ENCODE measurements around the gene ATP23.
A peak's percentile ranks its signal among the peaks of the same experiment; 100 is the strongest.

The ATP23 gene

GRCh38 chr12:57941165-57941894, at the start of gene ATP23:
TSS of gene ATP23 (plus strand) at chr12:57941567. CDS start at chr12:57941702, 135 bp downstream.
- peak; percentile 94 for DNase-seq
- in situ Hi-C loops (cut with MboI; ENCODE audit: low pct_unique_long_range_greater_than_20kb, low sequenced_read_pairs): no loop called here

GRCh38 chr12:57892232-57892972, 49.0 kb upstream of the ATP23 start:
- in situ Hi-C loops (cut with MboI; ENCODE audit: low pct_unique_long_range_greater_than_20kb, low sequenced_read_pairs): no loop called here

GRCh38 chr12:57893431-57894353, 47.7 kb upstream of the ATP23 start:
- peak; percentile 75 for DNase-seq

More at GRCh38 chr12:57892232-57892972, 49.0 kb upstream of the ATP23 start:
- DNase-seq: no peak

GRCh38 chr12:57894399-57895292, 46.7 kb upstream of the ATP23 start:
- no peak for DNase-seq
- in situ Hi-C loops (cut with MboI; ENCODE audit: low pct_unique_long_range_greater_than_20kb, low sequenced_read_pairs): no loop called here

More at GRCh38 chr12:57893431-57894353, 47.7 kb upstream of the ATP23 start:
- in situ Hi-C loops (cut with MboI; ENCODE audit: low pct_unique_long_range_greater_than_20kb, low sequenced_read_pairs): no loop called here

GRCh38 chr12:57895389-57896114, 45.8 kb upstream of the ATP23 start:
- in situ Hi-C loops (cut with MboI; ENCODE audit: low pct_unique_long_range_greater_than_20kb, low sequenced_read_pairs): no loop called here

GRCh38 chr12:57896115-57896433, 45.3 kb upstream of the ATP23 start:
- no peak for DNase-seq
- in situ Hi-C loops (cut with MboI; ENCODE audit: low pct_unique_long_range_greater_than_20kb, low sequenced_read_pairs): no loop called here

More at GRCh38 chr12:57895389-57896114, 45.8 kb upstream of the ATP23 start:
- no peak for DNase-seq

GRCh38 chr12:57896434-57897201, 44.7 kb upstream of the ATP23 start:
- DNase-seq: no peak
- in situ Hi-C loops (cut with MboI; ENCODE audit: low pct_unique_long_range_greater_than_20kb, low sequenced_read_pairs): no loop called here

- DNase-seq: no peak
- in situ Hi-C loops (cut with MboI; ENCODE audit: low pct_unique_long_range_greater_than_20kb, low sequenced_read_pairs): no loop called here
Observed at GRCh38 chr12:57897286-57897974, 43.9 kb upstream of the ATP23 start.

GRCh38 chr12:57898308-57898970, 42.9 kb upstream of the ATP23 start:
- in situ Hi-C loops (cut with MboI; ENCODE audit: low pct_unique_long_range_greater_than_20kb, low sequenced_read_pairs): no loop called here
- peak; percentile 23 for DNase-seq

GRCh38 chr12:57899010-57899662, 42.2 kb upstream of the ATP23 start:
- DNase-seq: no peak
- in situ Hi-C loops (cut with MboI; ENCODE audit: low pct_unique_long_range_greater_than_20kb, low sequenced_read_pairs): no loop called here

GRCh38 chr12:57902478-57902969, 38.8 kb upstream of the ATP23 start:
- in situ Hi-C loops (cut with MboI; ENCODE audit: low pct_unique_long_range_greater_than_20kb, low sequenced_read_pairs): no loop called here
- DNase-seq: no peak

GRCh38 chr12:57904426-57904825, 36.9 kb upstream of the ATP23 start:
- in situ Hi-C loops (cut with MboI; ENCODE audit: low pct_unique_long_range_greater_than_20kb, low sequenced_read_pairs): no loop called here

GRCh38 chr12:57904848-57905811, 36.2 kb upstream of the ATP23 start:
- in situ Hi-C loops (cut with MboI; ENCODE audit: low pct_unique_long_range_greater_than_20kb, low sequenced_read_pairs): no loop called here

More at GRCh38 chr12:57904426-57904825, 36.9 kb upstream of the ATP23 start:
- no peak for DNase-seq

GRCh38 chr12:57905812-57906475, 35.4 kb upstream of the ATP23 start:
- DNase-seq: no peak
- in situ Hi-C loops (cut with MboI; ENCODE audit: low pct_unique_long_range_greater_than_20kb, low sequenced_read_pairs): no loop called here

More at GRCh38 chr12:57904848-57905811, 36.2 kb upstream of the ATP23 start:
- peak; percentile 95 for DNase-seq

All from KBM-7 (cell line).